Measurements from ENCODE around the gene TSPAN32.

The TSPAN32 gene

GRCh38 chr11:2305140-2305778 lies 3.4 kb downstream of the TSPAN32 start:
- TF ChIP-seq CTCF (IDR thresholded peaks at IDR 0.05; ENCODE audit: insufficient read depth, low read depth, low read length, missing control alignments) = peak; percentile 93
- peak; percentile 73 for DNase-seq (ENCODE audit: low read depth)
- H3K4me3 ChIP-seq (ENCODE audit: low read depth, low read length) = no peak overlapping the region

GRCh38 chr11:2305788-2306451 lies 4.1 kb downstream of the TSPAN32 start:
- TF ChIP-seq CTCF (IDR thresholded peaks at IDR 0.05; ENCODE audit: insufficient read depth, low read depth, low read length, missing control alignments) = no peak
- no peak for DNase-seq (ENCODE audit: low read depth)
- no peak overlapping the region for H3K4me3 ChIP-seq (ENCODE audit: low read depth, low read length)

GRCh38 chr11:2306452-2306823 lies 4.6 kb downstream of the TSPAN32 start:
- H3K4me3 ChIP-seq (ENCODE audit: low read depth, low read length) = no peak overlapping the region
- no peak for TF ChIP-seq CTCF (IDR thresholded peaks at IDR 0.05; ENCODE audit: insufficient read depth, low read depth, low read length, missing control alignments)
- no peak for DNase-seq (ENCODE audit: low read depth)

- DNase-seq (ENCODE audit: low read depth) = no peak
- TF ChIP-seq CTCF (IDR thresholded peaks at IDR 0.05; ENCODE audit: insufficient read depth, low read depth, low read length, missing control alignments) = no peak
- no peak overlapping the region for H3K4me3 ChIP-seq (ENCODE audit: low read depth, low read length)
Measured at GRCh38 chr11:2306877-2307500, 5.2 kb downstream of the TSPAN32 start.

GRCh38 chr11:2307501-2308331 lies 5.9 kb downstream of the TSPAN32 start:
- TF ChIP-seq CTCF (IDR thresholded peaks at IDR 0.05; ENCODE audit: insufficient read depth, low read depth, low read length, missing control alignments) = no peak
- DNase-seq (ENCODE audit: low read depth) = no peak
- H3K4me3 ChIP-seq (ENCODE audit: low read depth, low read length) = no peak overlapping the region

- DNase-seq (ENCODE audit: low read depth) = no peak
- no peak for TF ChIP-seq CTCF (IDR thresholded peaks at IDR 0.05; ENCODE audit: insufficient read depth, low read depth, low read length, missing control alignments)
- no peak overlapping the region for H3K4me3 ChIP-seq (ENCODE audit: low read depth, low read length)
Measured at GRCh38 chr11:2308713-2309112, 6.9 kb downstream of the TSPAN32 start.

Measured in GM12865 (cell line).